Stimulated activated naive CD4-positive, alpha-beta T cell (primary cell): ENCODE results near the gene ASAP3.
A peak's percentile ranks its signal among the peaks of the same experiment; 100 is the strongest.

Source experiments
- DNase-seq, 6 experiments: peaks; one replicate each; lab custom pipeline; 2025; lab: John Stamatoyannopoulos, UW

ASAP3 gene

DNA sequence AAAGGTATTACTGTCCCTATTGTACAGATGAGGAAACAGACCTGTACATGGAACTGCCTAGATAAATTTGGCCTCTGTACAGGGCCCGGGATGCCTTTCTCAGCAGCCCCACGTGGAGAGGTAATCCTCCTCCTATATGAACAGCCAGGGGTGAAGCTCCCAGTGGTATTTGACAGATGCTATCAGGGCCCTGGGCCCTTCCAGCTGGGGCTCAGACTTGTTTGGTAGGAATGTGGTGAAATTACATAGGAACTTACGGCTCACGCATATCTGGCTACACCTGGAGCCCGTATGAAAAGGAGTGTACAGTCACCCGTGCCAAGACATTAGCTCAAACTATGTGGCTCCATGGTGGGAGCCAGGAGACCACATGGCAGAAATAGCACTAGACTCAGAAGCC lies 34.7 kb downstream of the ASAP3 start:
- no peak for DNase-seq

DNA sequence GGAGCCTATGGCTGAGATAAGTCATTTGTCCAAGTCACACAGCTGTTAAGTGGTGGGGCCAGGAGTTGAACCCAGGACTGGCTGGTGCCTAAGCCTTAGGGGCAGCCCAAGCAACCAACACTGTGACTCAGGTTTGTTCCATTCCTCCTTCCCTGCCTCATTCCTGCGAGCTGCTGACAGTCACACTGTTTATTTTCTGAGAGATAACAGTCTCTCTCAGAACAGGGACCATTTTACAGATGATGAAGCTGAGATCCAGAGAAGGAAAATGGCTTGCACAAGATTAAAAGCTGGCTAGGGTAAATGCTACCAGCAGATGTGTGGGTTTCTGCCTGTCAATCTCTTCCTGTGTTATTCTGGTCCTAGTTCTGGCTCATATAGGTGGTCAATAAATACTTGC lies 35.1 kb downstream of the ASAP3 start:
- DNase-seq, result no peak

- DNase-seq, result no peak
Measured at GRCh38 chr1:23446661-23447310, 37.2 kb downstream of the ASAP3 start.

DNA sequence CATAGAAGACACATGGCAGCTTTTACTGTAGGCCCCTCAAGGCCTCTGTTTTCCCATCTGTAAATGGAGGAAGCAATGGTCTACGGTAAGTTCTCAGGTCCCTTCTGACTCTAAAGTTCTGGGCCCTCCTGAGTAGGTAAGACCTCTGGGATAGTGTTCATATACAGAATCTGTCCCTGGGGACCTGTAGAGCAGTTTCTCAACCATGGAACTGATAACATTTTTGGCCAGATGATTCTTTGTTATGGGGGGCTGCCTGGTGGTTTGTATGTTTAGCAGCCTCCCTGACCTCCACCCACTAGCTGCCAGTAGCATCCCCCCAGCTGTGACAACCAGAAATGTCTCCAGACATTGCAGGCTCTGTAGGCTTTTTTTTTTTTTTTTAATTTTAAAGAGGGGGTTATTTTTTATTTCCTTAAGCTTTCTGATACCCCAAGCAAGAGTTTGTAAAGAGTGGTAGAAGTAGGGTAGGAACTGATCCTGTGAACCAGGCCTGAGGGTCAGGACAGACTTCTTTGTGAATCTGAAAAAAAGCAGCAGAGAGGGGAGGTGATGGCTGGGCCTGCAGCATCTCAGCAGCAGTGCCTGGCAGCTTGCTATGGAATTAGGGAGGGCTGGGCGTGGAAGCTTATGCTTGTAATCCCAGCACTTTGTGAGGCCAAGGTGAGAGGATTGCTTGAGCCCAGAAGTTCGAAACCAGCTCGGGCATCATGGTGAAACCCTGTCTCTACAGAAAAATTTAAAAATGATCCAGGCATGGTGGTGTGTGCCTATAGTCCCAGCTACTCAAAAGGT lies 39.2 kb downstream of the ASAP3 start:
- DNase-seq, result no peak

DNA sequence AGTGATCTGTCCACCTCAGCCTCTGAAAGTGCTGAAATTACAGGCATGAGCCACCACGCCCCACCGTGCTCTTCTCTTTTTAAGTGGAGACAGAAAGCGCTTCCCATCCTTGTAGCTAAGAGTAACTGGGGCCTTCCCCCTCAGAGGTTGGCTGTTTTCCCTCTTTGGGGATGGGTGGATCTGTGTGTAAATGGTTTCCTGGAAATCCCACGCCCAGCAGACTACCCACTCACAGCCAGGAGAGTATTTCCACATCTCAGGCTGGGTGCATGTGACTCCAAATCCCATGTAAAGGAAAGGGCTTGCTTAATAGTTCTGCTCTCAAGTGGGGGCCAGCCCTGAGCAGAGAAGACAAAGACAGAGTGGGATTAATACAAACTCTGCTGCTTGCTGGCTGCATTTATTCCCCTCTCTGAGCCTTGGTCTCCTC lies 39.9 kb downstream of the ASAP3 start:
- no peak for DNase-seq

DNA sequence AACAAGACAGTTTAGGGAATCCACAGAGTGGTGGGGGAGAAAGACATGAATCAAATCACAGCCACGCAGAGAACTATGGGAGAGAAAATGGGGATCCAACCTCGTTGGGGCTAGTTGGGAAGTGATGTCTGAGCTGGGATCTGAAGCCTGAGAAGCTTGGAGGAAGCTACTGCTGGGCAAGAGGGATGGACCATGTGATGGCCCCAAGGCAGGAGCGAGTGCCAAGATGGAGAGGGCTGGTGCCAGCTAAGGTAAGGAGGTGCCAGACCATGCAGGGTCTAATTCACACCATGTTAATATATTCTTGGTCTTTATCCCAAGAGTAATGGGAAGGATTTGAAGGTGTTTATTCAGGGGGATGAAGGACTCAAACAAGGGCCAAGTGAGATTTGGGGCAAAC lies 41.2 kb downstream of the ASAP3 start:
- no peak for DNase-seq

- no peak for DNase-seq
Measured at GRCh38 chr1:23441446-23442148, 42.4 kb downstream of the ASAP3 start.

DNA sequence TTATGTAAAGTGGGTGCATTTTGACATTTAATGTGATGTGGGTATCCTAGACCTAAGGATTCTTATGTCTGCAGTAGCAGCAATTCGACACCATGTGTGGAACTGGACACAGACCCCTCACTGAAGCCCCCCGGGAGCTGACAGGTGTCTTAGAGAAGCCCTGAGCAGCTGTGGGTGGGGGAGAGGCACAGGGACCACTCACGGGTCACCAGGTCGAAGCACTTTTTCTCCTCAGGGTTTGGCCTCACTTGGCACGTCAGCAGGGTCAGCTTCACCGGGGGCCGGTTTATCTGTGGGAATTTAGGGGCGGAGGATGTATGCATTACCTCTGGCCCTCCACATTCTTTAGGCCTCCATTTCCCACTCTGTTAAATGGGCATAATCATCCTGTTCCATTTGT lies 45.4 kb downstream of the ASAP3 start:
- no peak for DNase-seq

DNA sequence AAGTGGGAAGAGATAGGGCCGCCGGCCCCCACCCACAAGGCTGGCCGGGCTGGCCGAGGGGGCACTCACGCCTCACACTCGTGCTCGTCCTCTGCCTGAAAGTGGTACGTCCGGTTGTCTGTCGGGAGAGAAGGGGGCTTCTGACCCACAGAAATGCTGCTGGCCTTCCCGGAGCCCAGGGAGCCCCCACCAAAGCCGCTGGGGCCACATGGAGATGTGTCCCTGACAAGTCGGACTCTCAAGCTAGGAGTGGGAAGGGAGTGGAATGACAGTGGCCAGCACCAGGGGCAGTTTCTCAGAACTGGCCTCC lies 46.7 kb downstream of the ASAP3 start:
- no peak for DNase-seq

DNA sequence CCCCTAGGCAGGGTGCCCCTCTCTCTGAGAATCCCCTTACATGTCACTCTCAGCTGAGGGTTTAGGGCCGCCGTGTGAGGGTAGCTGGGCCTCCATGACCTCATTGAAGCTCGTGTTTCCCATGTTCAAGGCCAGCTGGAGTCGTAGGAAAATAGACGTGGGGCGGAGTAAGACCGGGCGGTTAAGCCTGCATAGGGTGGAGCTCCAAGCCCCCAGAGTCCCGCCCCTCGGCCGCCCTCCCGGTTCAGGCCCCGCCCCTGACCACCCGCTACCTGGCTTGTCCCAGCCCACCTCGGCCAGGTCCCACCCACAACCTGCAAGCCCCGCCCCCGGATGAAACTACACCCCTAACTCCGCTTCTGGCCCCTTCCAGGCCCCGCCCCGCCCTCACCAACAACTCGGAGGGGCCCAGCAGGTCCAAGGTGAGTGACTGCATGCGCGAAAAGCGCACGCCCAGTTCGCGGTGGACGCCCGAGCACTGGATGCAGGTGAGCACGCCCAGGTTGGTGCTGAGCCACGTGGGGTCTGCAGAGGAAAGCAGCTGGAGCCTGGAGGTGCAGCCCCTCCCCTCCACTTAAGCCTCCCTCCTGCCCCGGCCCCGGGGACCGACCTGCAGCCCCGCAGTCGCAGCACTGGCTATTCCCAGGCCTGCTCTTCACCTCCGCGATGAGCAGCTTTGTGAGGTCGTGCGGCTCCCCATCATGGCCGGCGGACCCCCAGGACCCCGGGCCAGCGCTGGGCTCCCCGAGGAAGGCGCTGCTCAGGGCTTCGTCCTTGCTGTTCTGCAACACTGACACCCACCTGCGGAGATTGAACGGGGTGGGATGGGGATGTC lies 47.2 kb downstream of the ASAP3 start:
- DNase-seq, result peak in 5 of 6 experiments; percentile 2 to 55 (median 34)

- DNase-seq, result no peak
Measured at GRCh38 chr1:23434260-23434775, 49.7 kb downstream of the ASAP3 start.

DNA sequence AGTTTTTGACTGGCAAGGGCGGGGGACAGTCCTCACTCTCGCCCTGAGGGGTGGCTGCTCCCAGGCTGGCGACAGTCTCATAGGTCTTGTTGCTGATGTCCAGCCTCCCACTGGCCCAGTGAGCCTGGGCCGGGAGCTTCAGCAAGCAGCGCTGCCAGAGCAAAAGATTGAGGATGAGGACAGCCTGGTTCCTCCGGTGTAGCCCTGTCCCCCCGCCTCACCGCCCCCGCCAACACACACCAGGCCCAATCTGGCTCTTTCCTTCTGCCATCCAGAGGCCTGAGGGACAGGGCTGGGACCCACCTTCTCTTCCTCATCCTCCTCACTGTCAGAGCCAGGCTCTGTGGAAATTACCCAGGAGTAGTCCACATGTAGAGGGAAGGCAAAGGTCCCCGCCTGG lies 50.9 kb downstream of the ASAP3 start:
- no peak for DNase-seq

GRCh38 chr1:23431431-23431830 lies 52.5 kb downstream of the ASAP3 start:
- no peak for DNase-seq

GRCh38 chr1:23430803-23431202 lies 53.2 kb downstream of the ASAP3 start:
- DNase-seq, result no peak

- DNase-seq, result no peak
Measured at GRCh38 chr1:23428136-23428905, 55.7 kb downstream of the ASAP3 start.

GRCh38 chr1:23427550-23427949 lies 56.4 kb downstream of the ASAP3 start:
- no peak for DNase-seq

DNA sequence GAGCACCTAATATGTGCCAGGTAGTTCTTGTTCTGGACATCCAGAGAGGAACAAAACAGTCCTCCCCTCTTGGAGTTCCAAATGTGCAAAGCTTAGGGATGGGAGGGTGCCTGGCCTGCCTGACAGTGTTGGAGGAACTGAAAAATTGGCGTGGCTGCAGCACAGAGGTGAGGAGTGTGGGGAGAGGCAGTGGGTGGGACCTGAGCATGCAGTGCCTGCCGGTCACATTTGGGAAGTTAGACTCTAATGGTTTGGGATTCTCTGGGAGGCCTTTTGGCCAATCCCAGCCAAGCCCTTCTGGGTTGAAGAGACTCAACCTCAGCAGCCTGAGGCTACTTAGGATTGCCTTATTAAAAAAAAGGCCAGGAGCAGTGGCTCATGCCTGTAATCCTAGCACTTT lies 57.2 kb downstream of the ASAP3 start:
- no peak for DNase-seq

GRCh38 chr1:23425193-23425494 lies 58.8 kb downstream of the ASAP3 start:
- DNase-seq, result peak in 1 of 6 experiments; percentile 19

DNA sequence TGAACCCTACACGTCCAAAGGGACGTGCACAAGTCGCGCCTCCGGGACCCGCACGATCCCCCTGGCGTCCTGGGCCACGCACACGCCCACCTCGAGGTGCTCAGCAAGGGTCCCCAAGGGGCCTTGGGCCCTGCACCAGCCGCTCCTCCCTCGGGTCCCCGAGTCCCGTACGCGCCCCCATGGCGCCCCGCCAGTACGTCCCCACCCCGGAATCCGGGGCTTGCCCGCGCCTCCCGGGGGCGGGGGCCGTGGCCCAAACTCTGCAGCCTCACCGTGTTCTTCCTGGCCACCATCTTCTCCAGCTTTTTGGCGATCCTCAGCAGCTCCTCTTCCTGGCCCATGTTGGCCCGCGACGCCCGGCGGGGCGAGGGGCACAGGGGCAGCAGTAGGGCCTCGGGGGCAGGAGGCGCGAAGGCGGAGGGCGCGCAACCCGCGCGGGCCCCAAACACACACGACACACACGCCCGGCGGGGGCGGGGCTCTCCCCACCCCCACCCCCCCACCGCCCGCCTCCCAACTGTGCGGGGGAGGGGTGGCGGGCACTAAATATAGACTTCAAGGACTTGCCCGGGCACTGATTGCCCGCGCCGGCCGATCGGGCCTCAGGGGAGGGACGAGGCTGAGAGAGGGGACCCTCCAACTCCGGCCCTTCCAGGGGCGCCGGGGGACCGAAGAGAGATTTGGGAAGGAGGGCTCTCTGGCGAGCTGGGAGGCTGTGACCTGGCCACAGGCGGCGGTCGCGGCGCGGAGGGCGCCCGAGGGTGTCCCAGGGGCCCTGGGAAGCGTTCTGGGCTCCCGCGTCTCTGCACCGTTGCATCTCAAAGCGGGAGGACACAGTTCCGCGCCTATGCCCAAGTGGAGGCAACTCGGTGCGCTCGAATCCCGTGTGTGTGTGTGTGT lies 59.4 kb downstream of the ASAP3 start, which contains the start of gene TCEA3:
TSS of gene TCEA3 (minus strand) at position 456 of the 900 bp plus-strand sequence. CDS start at position 341, 115 bp downstream.
- DNase-seq, result peak; percentile 18 to 72 (median 43)
